ENCODE results near the gene ATP5F1C. TPM values are rescaled to one million over a fixed set of nuclear protein-coding genes. Genes with fewer than 3 reads are reported as not detected.

The ATP5F1C gene
- total RNA-seq, 1 donor from 2014 or later: 295 TPM

DNA sequence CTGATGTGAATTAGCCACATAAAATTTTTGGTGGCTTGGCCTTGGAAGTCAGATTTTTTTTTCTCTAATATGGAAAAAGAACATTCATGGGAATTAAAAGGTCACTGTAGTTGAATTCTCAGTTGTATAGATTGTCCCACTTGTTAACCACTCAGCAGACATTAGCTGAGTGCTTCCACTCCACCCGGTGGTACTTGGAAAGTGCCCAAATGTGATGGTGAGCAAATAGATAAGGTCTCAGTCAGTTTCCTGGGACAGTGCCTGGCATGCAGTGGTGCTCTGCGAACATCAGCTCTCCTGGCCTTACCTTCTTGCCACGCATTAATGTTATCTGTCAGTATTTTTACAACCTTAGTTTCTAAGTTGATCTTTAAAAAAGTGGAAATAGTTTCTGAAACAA lies 1.4 kb downstream of the ATP5F1C start:
- H3K27me3 ChIP-seq (ENCODE audit: control insufficient read depth in 3 of 3, insufficient read depth in 3 of 3, low read length in 3 of 3): no peaks in the 10 kb centered on the region
- peak overlapping the region; percentile 92 for H3K27ac ChIP-seq (ENCODE audit: low read depth, low read length)
- H3K4me3 ChIP-seq (ENCODE audit: low read length in 3 of 3): peak overlapping the region; percentile 97 to 99 (median 98)
- H3K9me3 ChIP-seq (ENCODE audit: control insufficient read depth in 3 of 3, low read length in 3 of 3): no peaks in the 10 kb centered on the region
- peaks cover 29 to 49% (median 31%) of the 10 kb centered on the region in 3 donors for H3K4me1 ChIP-seq (ENCODE audit: control insufficient read depth in 3 of 3, insufficient read depth in 3 of 3, low read length in 3 of 3)
- peak overlapping the region; percentile 93 to 99 (median 97) for H3K9ac ChIP-seq (ENCODE audit: low read depth in 1 of 3, low read length in 3 of 3)
- peaks cover 0 to 4% (median 0%) of the 10 kb centered on the region in 3 donors for H3K36me3 ChIP-seq (ENCODE audit: control insufficient read depth in 3 of 3, insufficient read depth in 3 of 3, low read length in 3 of 3)

GRCh38 chr10:7792541-7792940 lies 4.6 kb downstream of the ATP5F1C start:
- Histone ChIP-seq H3K4me3 (ENCODE audit: low read length in 3 of 3) (no peak overlapping the region), H3K9ac (ENCODE audit: low read depth in 1 of 3, low read length in 3 of 3) (no peak overlapping the region), H3K27me3 (ENCODE audit: control insufficient read depth in 3 of 3, insufficient read depth in 3 of 3, low read length in 3 of 3) (no peaks in the 10 kb centered on the region), H3K4me1 (ENCODE audit: control insufficient read depth in 3 of 3, insufficient read depth in 3 of 3, low read length in 3 of 3) (peaks cover 28 to 49% (median 29%) of the 10 kb centered on the region in 3 donors), H3K9me3 (ENCODE audit: control insufficient read depth in 3 of 3, low read length in 3 of 3) (no peaks in the 10 kb centered on the region), H3K27ac (ENCODE audit: low read depth, low read length) (no peak overlapping the region), H3K36me3 (ENCODE audit: control insufficient read depth in 3 of 3, insufficient read depth in 3 of 3, low read length in 3 of 3) (peaks cover 6 to 9% (median 7%) of the 10 kb centered on the region in 3 donors)

GRCh38 chr10:7794251-7795026 lies 6.5 kb downstream of the ATP5F1C start:
- Histone ChIP-seq H3K9ac (ENCODE audit: low read depth in 1 of 3, low read length in 3 of 3) (no peak overlapping the region), H3K4me1 (ENCODE audit: control insufficient read depth in 3 of 3, insufficient read depth in 3 of 3, low read length in 3 of 3) (peaks cover 22 to 38% (median 26%) of the 10 kb centered on the region in 3 donors), H3K4me3 (ENCODE audit: low read length in 3 of 3) (no peak overlapping the region), H3K36me3 (ENCODE audit: control insufficient read depth in 3 of 3, insufficient read depth in 3 of 3, low read length in 3 of 3) (peaks cover 12 to 16% (median 13%) of the 10 kb centered on the region in 3 donors), H3K9me3 (ENCODE audit: control insufficient read depth in 3 of 3, low read length in 3 of 3) (no peaks in the 10 kb centered on the region), H3K27ac (ENCODE audit: low read depth, low read length) (peak overlapping the region; percentile 21), H3K27me3 (ENCODE audit: control insufficient read depth in 3 of 3, insufficient read depth in 3 of 3, low read length in 3 of 3) (no peaks in the 10 kb centered on the region)

DNA sequence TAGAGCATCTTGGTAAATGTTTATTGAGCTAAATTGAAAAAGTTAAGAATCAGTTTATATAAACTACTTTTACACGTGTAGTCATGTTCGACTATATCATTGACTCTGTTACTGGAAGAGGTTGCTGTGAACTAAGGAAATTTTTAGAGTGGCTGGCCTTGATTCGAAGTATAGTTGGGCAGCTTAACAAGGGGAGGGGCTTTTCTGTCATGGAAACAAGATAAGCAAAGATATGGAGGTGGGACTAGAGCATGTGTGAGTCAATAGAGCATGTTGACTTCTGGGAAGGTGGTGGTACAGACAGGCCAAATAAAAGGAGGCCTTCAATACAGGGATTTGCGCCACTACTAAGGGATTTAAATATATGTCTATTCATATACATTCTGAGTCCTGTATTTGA lies 7.6 kb downstream of the ATP5F1C start:
- Histone ChIP-seq H3K36me3 (ENCODE audit: control insufficient read depth in 3 of 3, insufficient read depth in 3 of 3, low read length in 3 of 3) (peaks cover 19 to 23% (median 21%) of the 10 kb centered on the region in 3 donors), H3K27me3 (ENCODE audit: control insufficient read depth in 3 of 3, insufficient read depth in 3 of 3, low read length in 3 of 3) (no peaks in the 10 kb centered on the region), H3K4me3 (ENCODE audit: low read length in 3 of 3) (no peak overlapping the region), H3K9me3 (ENCODE audit: control insufficient read depth in 3 of 3, low read length in 3 of 3) (no peaks in the 10 kb centered on the region), H3K27ac (ENCODE audit: low read depth, low read length) (no peak overlapping the region), H3K4me1 (ENCODE audit: control insufficient read depth in 3 of 3, insufficient read depth in 3 of 3, low read length in 3 of 3) (peaks cover 13 to 30% (median 20%) of the 10 kb centered on the region in 3 donors), H3K9ac (ENCODE audit: low read depth in 1 of 3, low read length in 3 of 3) (peak overlapping the region in 1 of 3 donors; percentile 15)

GRCh38 chr10:7797582-7797981 lies 9.6 kb downstream of the ATP5F1C start:
- Histone ChIP-seq H3K27me3 (ENCODE audit: control insufficient read depth in 3 of 3, insufficient read depth in 3 of 3, low read length in 3 of 3) (no peaks in the 10 kb centered on the region), H3K9me3 (ENCODE audit: control insufficient read depth in 3 of 3, low read length in 3 of 3) (no peaks in the 10 kb centered on the region), H3K9ac (ENCODE audit: low read depth in 1 of 3, low read length in 3 of 3) (no peak overlapping the region), H3K4me1 (ENCODE audit: control insufficient read depth in 3 of 3, insufficient read depth in 3 of 3, low read length in 3 of 3) (peaks cover 11 to 17% (median 17%) of the 10 kb centered on the region in 3 donors), H3K4me3 (ENCODE audit: low read length in 3 of 3) (no peak overlapping the region), H3K27ac (ENCODE audit: low read depth, low read length) (peak overlapping the region; percentile 78), H3K36me3 (ENCODE audit: control insufficient read depth in 3 of 3, insufficient read depth in 3 of 3, low read length in 3 of 3) (peaks cover 34 to 43% (median 39%) of the 10 kb centered on the region in 3 donors)

- no peak overlapping the region for H3K27ac ChIP-seq (ENCODE audit: low read depth, low read length)
- H3K36me3 ChIP-seq (ENCODE audit: control insufficient read depth in 3 of 3, insufficient read depth in 3 of 3, low read length in 3 of 3): peaks cover 51 to 75% (median 67%) of the 10 kb centered on the region in 3 donors
- no peak overlapping the region for H3K4me3 ChIP-seq (ENCODE audit: low read length in 3 of 3)
- peaks cover 1 to 4% (median 2%) of the 10 kb centered on the region in 3 donors for H3K4me1 ChIP-seq (ENCODE audit: control insufficient read depth in 3 of 3, insufficient read depth in 3 of 3, low read length in 3 of 3)
- no peaks in the 10 kb centered on the region for H3K9me3 ChIP-seq (ENCODE audit: control insufficient read depth in 3 of 3, low read length in 3 of 3)
- H3K9ac ChIP-seq (ENCODE audit: low read depth in 1 of 3, low read length in 3 of 3): no peak overlapping the region
- no peaks in the 10 kb centered on the region for H3K27me3 ChIP-seq (ENCODE audit: control insufficient read depth in 3 of 3, insufficient read depth in 3 of 3, low read length in 3 of 3)
These were observed 14.6 kb downstream of the ATP5F1C start for GRCh38 chr10:7802606-7803005.

DNA sequence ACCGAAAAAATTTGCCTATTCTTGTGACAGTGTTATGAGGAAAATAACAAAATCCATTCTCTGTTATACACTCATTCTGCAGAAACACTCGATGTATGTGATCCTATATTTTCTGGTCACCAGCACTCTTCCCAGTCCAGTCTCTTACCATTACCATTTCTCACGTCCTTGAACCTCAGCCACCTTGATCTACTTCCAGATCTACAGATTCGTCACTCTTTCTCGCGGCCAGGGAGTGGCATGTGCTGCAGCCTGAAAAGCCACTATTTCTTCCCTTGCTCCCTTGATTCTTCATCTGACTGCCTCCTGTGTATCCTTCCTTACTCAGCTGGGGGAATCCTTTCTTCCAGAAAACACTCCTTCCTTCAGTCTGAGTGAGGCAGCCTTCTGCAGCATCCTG lies 16.2 kb downstream of the ATP5F1C start:
- Histone ChIP-seq H3K4me1 (ENCODE audit: control insufficient read depth in 3 of 3, insufficient read depth in 3 of 3, low read length in 3 of 3) (peaks cover 0 to 2% (median 0%) of the 10 kb centered on the region in 3 donors), H3K36me3 (ENCODE audit: control insufficient read depth in 3 of 3, insufficient read depth in 3 of 3, low read length in 3 of 3) (peaks cover 53 to 75% (median 71%) of the 10 kb centered on the region in 3 donors), H3K9ac (ENCODE audit: low read depth in 1 of 3, low read length in 3 of 3) (no peak overlapping the region), H3K9me3 (ENCODE audit: control insufficient read depth in 3 of 3, low read length in 3 of 3) (no peaks in the 10 kb centered on the region), H3K27me3 (ENCODE audit: control insufficient read depth in 3 of 3, insufficient read depth in 3 of 3, low read length in 3 of 3) (no peaks in the 10 kb centered on the region), H3K27ac (ENCODE audit: low read depth, low read length) (no peak overlapping the region), H3K4me3 (ENCODE audit: low read length in 3 of 3) (no peak overlapping the region)

DNA sequence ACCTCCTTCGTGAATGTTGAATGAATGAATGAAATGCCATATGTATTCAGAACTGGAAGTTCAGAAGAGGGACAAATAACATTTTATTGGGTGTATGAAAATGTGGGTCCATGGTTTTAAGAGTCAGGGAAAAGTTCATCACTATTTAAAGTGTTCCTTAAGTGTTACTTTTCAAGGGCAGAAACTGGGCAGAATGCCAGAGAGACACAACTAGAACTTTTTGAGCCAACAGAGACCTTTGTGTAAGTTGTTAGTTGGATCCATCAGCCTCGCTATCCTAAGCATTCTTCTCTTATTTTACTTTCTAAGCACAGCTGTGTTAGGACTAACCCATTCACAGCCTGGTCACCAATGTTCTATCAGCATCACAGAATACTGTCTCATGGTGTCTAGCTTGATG lies 16.8 kb downstream of the ATP5F1C start:
- Histone ChIP-seq H3K4me1 (ENCODE audit: control insufficient read depth in 3 of 3, insufficient read depth in 3 of 3, low read length in 3 of 3) (peaks cover 0 to 2% (median 0%) of the 10 kb centered on the region in 3 donors), H3K4me3 (ENCODE audit: low read length in 3 of 3) (no peak overlapping the region), H3K27ac (ENCODE audit: low read depth, low read length) (no peak overlapping the region), H3K27me3 (ENCODE audit: control insufficient read depth in 3 of 3, insufficient read depth in 3 of 3, low read length in 3 of 3) (no peaks in the 10 kb centered on the region), H3K9me3 (ENCODE audit: control insufficient read depth in 3 of 3, low read length in 3 of 3) (no peaks in the 10 kb centered on the region), H3K9ac (ENCODE audit: low read depth in 1 of 3, low read length in 3 of 3) (no peak overlapping the region), H3K36me3 (ENCODE audit: control insufficient read depth in 3 of 3, insufficient read depth in 3 of 3, low read length in 3 of 3) (peaks cover 47 to 70% (median 68%) of the 10 kb centered on the region in 3 donors)

- peaks cover 0 to 2% (median 0%) of the 10 kb centered on the region in 3 donors for H3K4me1 ChIP-seq (ENCODE audit: control insufficient read depth in 3 of 3, insufficient read depth in 3 of 3, low read length in 3 of 3)
- no peaks in the 10 kb centered on the region for H3K9me3 ChIP-seq (ENCODE audit: control insufficient read depth in 3 of 3, low read length in 3 of 3)
- no peak overlapping the region for H3K27ac ChIP-seq (ENCODE audit: low read depth, low read length)
- no peak overlapping the region for H3K9ac ChIP-seq (ENCODE audit: low read depth in 1 of 3, low read length in 3 of 3)
- peaks cover 0 to 3% (median under 1%) of the 10 kb centered on the region in 3 donors for H3K27me3 ChIP-seq (ENCODE audit: control insufficient read depth in 3 of 3, insufficient read depth in 3 of 3, low read length in 3 of 3)
- peaks cover 25 to 36% (median 35%) of the 10 kb centered on the region in 3 donors for H3K36me3 ChIP-seq (ENCODE audit: control insufficient read depth in 3 of 3, insufficient read depth in 3 of 3, low read length in 3 of 3)
- no peak overlapping the region for H3K4me3 ChIP-seq (ENCODE audit: low read length in 3 of 3)
These were observed 20.8 kb downstream of the ATP5F1C start for GRCh38 chr10:7808686-7809267.

GRCh38 chr10:7810443-7810842 lies 22.5 kb downstream of the ATP5F1C start:
- no peak overlapping the region for H3K27ac ChIP-seq (ENCODE audit: low read depth, low read length)
- no peak overlapping the region for H3K9ac ChIP-seq (ENCODE audit: low read depth in 1 of 3, low read length in 3 of 3)
- H3K27me3 ChIP-seq (ENCODE audit: control insufficient read depth in 3 of 3, insufficient read depth in 3 of 3, low read length in 3 of 3): peaks cover 3 to 7% (median 3%) of the 10 kb centered on the region in 3 donors
- H3K36me3 ChIP-seq (ENCODE audit: control insufficient read depth in 3 of 3, insufficient read depth in 3 of 3, low read length in 3 of 3): peaks cover 11 to 22% (median 18%) of the 10 kb centered on the region in 3 donors
- H3K4me1 ChIP-seq (ENCODE audit: control insufficient read depth in 3 of 3, insufficient read depth in 3 of 3, low read length in 3 of 3): no peaks in the 10 kb centered on the region
- H3K4me3 ChIP-seq (ENCODE audit: low read length in 3 of 3): no peak overlapping the region
- H3K9me3 ChIP-seq (ENCODE audit: control insufficient read depth in 3 of 3, low read length in 3 of 3): no peaks in the 10 kb centered on the region

Measured in skeletal muscle tissue (tissue), 4 donors.